PC-3 (cell line): Measurements from ENCODE around the gene CATSPERZ. TPM values are rescaled to one million over a fixed set of nuclear protein-coding genes. Genes with fewer than 3 reads are reported as not detected.

Experiments used
- ATAC-seq: fragments of 200-7000 bp; cut with Tn5 transposase; 2 replicates; pipeline ENCODE4 v1.9.1; 2020; ENCODE audit warnings: mild to moderate bottlenecking, moderate library complexity
- Bru-seq: library from RNA; stranded (reverse); fragments of 400-500 nt; gene quantifications from one replicate; lab custom pipeline; 2021; lab: Mats Ljungman, UMichigan
- BruChase-seq, 2 experiments: library from RNA; stranded (reverse); fragments of 400-500 nt; gene quantifications; one replicate each; lab custom pipeline; 2021; lab: Mats Ljungman, UMichigan
- BruUV-seq: library from RNA; stranded (reverse); fragments of 400-500 nt; replicated peaks from 2 replicates; lab custom pipeline; 2021; lab: Mats Ljungman, UMichigan
- CTCF ChIA-PET: fragments of 300-600 bp; sonication (Branson Sonifier 250); formaldehyde crosslinking; loops from one replicate; lab custom pipeline; 2022; ENCODE audit warnings: antibody characterized with exemption; lab: Charles Lee
- POLR2A ChIA-PET: fragments of 300-600 bp; sonication (Branson Sonifier 250); formaldehyde crosslinking; loops from one replicate; lab custom pipeline; 2022; ENCODE audit warnings: antibody characterized with exemption; ENCODE audit not compliant: unreplicated experiment; lab: Charles Lee
- DNase-seq: peaks from one replicate; pipeline ENCODE4 v3.0.0-alpha.2; 2015
- H2AFZ ChIP-seq: fragments of 300-600 bp; sonication (generic); 2 replicates; pipeline ENCODE4 v1.6.0; 2016; ENCODE audit warnings: antibody characterized with exemption, low read length
- H3F3A ChIP-seq: fragments of 300-600 bp; sonication (generic); one replicate; pipeline ENCODE4 v1.6.0; 2017; ENCODE audit warnings: antibody characterized with exemption, low read length, control low read depth, mild to moderate bottlenecking; ENCODE audit not compliant: unreplicated experiment
- H3K27ac ChIP-seq: fragments of 300-600 bp; sonication (generic); 2 replicates; pipeline ENCODE4 v1.5.1; 2016; ENCODE audit warnings: mild to moderate bottlenecking, low read length
- H3K27me3 ChIP-seq: fragments of 300-600 bp; sonication (generic); 2 replicates; pipeline ENCODE4 v1.6.1; 2016; ENCODE audit warnings: low read length, mixed read lengths
- H3K36me3 ChIP-seq: fragments of 300-600 bp; sonication (generic); 2 replicates; pipeline ENCODE4 v1.6.1; 2016; ENCODE audit warnings: low read depth, mixed run types, low read length, mixed read lengths
- H3K4me1 ChIP-seq: fragments of 300-600 bp; sonication (generic); 2 replicates; pipeline ENCODE4 v1.5.1; 2016; ENCODE audit warnings: low read length; ENCODE audit not compliant: insufficient read depth
- H3K4me2 ChIP-seq: fragments of 300-600 bp; sonication (generic); 2 replicates; pipeline ENCODE4 v1.6.0; 2016; ENCODE audit warnings: low read length
- H3K4me3 ChIP-seq: fragments of 300-600 bp; sonication (generic); 2 replicates; pipeline ENCODE4 v1.5.1; 2016; ENCODE audit warnings: mild to moderate bottlenecking, low read length, mixed read lengths
- H3K79me2 ChIP-seq: fragments of 300-600 bp; sonication (generic); 2 replicates; pipeline ENCODE4 v1.6.1; 2017; ENCODE audit warnings: low read length, mixed read lengths
- H3K9ac ChIP-seq: fragments of 300-600 bp; sonication (generic); 2 replicates; pipeline ENCODE4 v1.6.0; 2016; ENCODE audit warnings: mild to moderate bottlenecking, low read length
- H3K9me2 ChIP-seq: fragments of 300-600 bp; sonication (generic); replicated peaks from 2 replicates; pipeline ENCODE4 v1.6.1; 2016; ENCODE audit warnings: mixed run types, low read length, mixed read lengths
- H3K9me3 ChIP-seq: fragments of 300-600 bp; sonication (generic); 2 replicates; pipeline ENCODE4 v1.6.1; 2016; ENCODE audit warnings: low read length, mixed read lengths
- H4K20me1 ChIP-seq: fragments of 300-600 bp; sonication (generic); 2 replicates; pipeline ENCODE4 v1.6.1; 2016; ENCODE audit warnings: low read length, mixed read lengths
- EZH2 ChIP-seq: fragments of 300-600 bp; sonication (generic); IDR thresholded peaks from one replicate; pipeline ENCODE4 v1.6.1; 2017; ENCODE audit warnings: antibody characterized with exemption, mild to moderate bottlenecking, low read length; ENCODE audit not compliant: unreplicated experiment
- EZH2phosphoT487 ChIP-seq: fragments of 300-600 bp; sonication (generic); IDR thresholded peaks from 2 replicates; pipeline ENCODE4 v1.6.1; 2018; ENCODE audit warnings: mild to moderate bottlenecking, antibody characterized with exemption, low read length, borderline replicate concordance
- intact Hi-C: fragments of 100-400 bp; cut with micrococcal nuclease; formaldehyde crosslinking; loops from 2 replicates; pipeline ENCODE4 v1.9.0; 2023
- long read RNA-seq: library from polyadenylated mRNA; unstranded; transcript quantifications from one replicate; pipeline ENCODE4 v2.0.0, GENCODE V29; 2021; ENCODE audit not compliant: unreplicated experiment
- total RNA-seq: library from RNA; depleted of rRNA; stranded (reverse); fragments of >200 nt; gene quantifications from 2 replicates; pipeline ENCODE4 v1.2.3, GENCODE V29; 2014; rRNA removed
- TF ChIP-seq, protein P1 (sequence below): fragments of 300-600 bp; sonication (generic); conservative IDR thresholded peaks from 2 replicates; pipeline ENCODE4 v1.5.1; 2017; ENCODE audit warnings: antibody characterized with exemption, low read depth, mild to moderate bottlenecking, low read length

The CATSPERZ gene, protein sequence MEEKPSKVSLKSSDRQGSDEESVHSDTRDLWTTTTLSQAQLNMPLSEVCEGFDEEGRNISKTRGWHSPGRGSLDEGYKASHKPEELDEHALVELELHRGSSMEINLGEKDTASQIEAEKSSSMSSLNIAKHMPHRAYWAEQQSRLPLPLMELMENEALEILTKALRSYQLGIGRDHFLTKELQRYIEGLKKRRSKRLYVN
- total RNA-seq, result 9.2 and 11.2 TPM in 2 replicates
- Bru-seq, nascent RNA, result percentile 26 among the genes with signal in this experiment
- BruChase-seq, experiment 1, labeled RNA remaining after a 6-hour chase, result percentile 59 among the genes with signal in this experiment
- percentile 26 among the genes with signal in this experiment for BruChase-seq, experiment 2, labeled RNA remaining after a 2-hour chase
- long read RNA-seq, partial matches to known transcripts, result 0 of 2 reads
- long read RNA-seq, other reads (novel, unspliced or antisense), result 0 of 2 reads

DNA sequence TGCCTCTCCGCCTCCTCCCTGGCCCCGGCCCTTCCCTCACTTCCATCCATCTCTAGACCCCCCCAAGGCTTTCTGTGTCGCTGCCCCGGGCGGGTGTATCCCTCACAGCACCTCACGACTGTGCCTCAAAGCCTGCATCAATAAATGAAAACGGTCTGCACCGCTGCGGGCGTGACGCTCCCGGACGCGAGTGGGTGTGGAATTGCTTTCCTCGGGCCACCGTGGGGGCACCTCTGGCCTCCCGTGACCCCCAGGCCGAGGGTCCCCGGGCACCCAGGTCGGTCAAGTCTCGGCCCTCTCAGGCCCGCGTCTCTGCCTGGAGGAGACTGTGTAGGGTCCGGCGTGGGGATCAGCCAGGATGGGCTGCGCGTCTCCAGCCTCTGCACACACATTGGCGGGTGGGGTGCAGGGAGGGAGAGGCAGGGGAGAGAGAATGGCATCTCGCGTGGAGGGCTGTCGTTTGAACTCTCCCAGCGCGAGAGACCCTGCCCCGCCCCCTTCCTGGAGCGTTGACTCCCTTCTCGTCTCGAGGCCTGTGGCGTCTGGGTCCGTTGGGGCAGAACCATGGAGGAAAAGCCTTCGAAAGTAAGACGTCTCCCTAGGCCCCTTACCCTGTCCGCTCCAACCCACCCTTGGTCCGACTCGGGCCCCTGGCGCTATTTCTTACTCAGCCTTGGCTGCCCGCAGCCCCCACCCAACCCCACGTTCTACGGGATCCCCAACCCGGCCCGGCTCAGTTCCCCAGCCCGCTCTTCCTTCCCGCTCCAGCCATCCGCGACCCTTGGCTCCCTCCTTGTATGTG lies at the start of gene CATSPERZ:
Gene CATSPERZ, plus strand, starts transcription at position 512 of the 802 bp plus-strand sequence. Its CDS starts 53 bp downstream, at position 565.
- TF ChIP-seq, protein P1, sequence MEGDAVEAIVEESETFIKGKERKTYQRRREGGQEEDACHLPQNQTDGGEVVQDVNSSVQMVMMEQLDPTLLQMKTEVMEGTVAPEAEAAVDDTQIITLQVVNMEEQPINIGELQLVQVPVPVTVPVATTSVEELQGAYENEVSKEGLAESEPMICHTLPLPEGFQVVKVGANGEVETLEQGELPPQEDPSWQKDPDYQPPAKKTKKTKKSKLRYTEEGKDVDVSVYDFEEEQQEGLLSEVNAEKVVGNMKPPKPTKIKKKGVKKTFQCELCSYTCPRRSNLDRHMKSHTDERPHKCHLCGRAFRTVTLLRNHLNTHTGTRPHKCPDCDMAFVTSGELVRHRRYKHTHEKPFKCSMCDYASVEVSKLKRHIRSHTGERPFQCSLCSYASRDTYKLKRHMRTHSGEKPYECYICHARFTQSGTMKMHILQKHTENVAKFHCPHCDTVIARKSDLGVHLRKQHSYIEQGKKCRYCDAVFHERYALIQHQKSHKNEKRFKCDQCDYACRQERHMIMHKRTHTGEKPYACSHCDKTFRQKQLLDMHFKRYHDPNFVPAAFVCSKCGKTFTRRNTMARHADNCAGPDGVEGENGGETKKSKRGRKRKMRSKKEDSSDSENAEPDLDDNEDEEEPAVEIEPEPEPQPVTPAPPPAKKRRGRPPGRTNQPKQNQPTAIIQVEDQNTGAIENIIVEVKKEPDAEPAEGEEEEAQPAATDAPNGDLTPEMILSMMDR, result no peak
- TF ChIP-seq EZH2phosphoT487, result no peak
- TF ChIP-seq EZH2, result no peak
- H4K20me1 ChIP-seq, result no peaks in the 10 kb centered on the region
- peak within 1 kb of the TSS; percentile 64 for H3K4me3 ChIP-seq
- no peaks in the 10 kb centered on the region for H3K9me3 ChIP-seq
- H3K27me3 ChIP-seq, result peaks cover 18% of the 10 kb centered on the region
- peak within 1 kb of the TSS; percentile 90 for H3K4me2 ChIP-seq
- no peaks in the 10 kb centered on the region for H3K9me2 ChIP-seq
- peak within 1 kb of the TSS; percentile 5; the same call in 1 of the 2 replicates for H3K9ac ChIP-seq
- intact Hi-C loops, result loop anchor here (2.0 kb wide), 3 partner anchors 15 to 53 kb away; partner anchors contain the start of genes BAD, GPR137 and PPP1R14B
- H2AFZ ChIP-seq, result peak within 1 kb of the TSS; percentile 82
- CTCF ChIA-PET, result interaction anchor here (0.5 to 2.2 kb wide), 13 partner anchors 11 to 285 kb away, joined by 3 to 13 read pairs (median 4); partner anchors contain the start of genes FKBP2, PRDX5, STIP1 and TRMT112
- no TSS peak for BruUV-seq
- H3K36me3 ChIP-seq, result no peaks in the 10 kb centered on the region
- ATAC-seq (no peak), DNase-seq (no peak)
- no peaks in the 10 kb centered on the region for H3K79me2 ChIP-seq
- H3K4me1 ChIP-seq, result peaks cover 34% of the 10 kb centered on the region
- POLR2A ChIA-PET, result interaction anchor here (1.1 kb wide), 1 partner anchor 59 kb away, joined by 3 read pairs; no protein-coding TSS in a partner anchor
- no peak within 1 kb of the TSS for H3K27ac ChIP-seq
- H3F3A ChIP-seq, result no peaks in the 10 kb centered on the region

DNA sequence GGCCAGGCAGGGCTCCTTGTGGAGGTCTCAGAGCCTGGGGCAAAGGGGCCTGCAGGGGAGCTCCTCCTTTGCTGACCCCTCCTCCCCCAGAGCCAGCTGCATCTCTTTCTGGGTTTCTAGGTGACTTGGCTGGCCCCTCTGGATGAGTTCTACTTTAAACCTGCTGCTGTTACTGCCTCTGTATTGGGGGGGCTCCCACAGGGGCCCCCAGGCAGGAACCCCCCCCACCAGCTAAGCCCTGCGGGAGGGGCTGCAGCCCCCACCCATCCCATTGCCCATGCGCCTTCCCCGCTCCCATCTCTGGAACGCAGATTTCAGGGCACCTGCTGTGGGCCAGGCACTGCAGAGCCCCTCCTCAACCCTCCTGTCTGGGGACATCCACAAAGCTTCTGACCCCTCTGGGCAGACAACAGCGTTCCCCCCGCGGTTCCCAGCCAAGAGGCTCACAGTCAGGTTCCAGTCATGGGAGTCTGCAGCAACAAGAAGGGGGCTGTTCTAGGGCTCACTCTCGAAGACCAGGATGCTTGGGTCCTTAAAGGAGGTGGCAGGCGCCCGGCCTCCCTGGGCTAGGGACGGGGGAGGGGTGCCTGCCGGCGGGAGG lies 49.6 kb upstream of the CATSPERZ start:
- peak overlapping the region; percentile 98 for H3K4me2 ChIP-seq
- POLR2A ChIA-PET, result interaction anchor here (0.5 kb wide), 1 partner anchor 10 kb away, joined by 3 read pairs; no protein-coding TSS in a partner anchor

More for the DNA sequence above, 49.6 kb upstream of the CATSPERZ start:
- Histone ChIP-seq H3K36me3 (peaks cover 10% of the 10 kb centered on the region), H3K27me3 (no peaks in the 10 kb centered on the region), H3K9ac (peak overlapping the region; percentile 38; the same call in 1 of the 2 replicates), H3K27ac (no peak overlapping the region), H3K4me3 (peak overlapping the region; percentile 71), H3K9me3 (no peaks in the 10 kb centered on the region), H3K4me1 (peaks cover 29% of the 10 kb centered on the region), H2AFZ (peak overlapping the region; percentile 93), H4K20me1 (peaks cover under 1% of the 10 kb centered on the region; the same call in 1 of the 2 replicates), H3K9me2 (no peaks in the 10 kb centered on the region), H3F3A (no peaks in the 10 kb centered on the region), H3K79me2 (peaks cover 33% of the 10 kb centered on the region)
- TF ChIP-seq EZH2phosphoT487 (no peak), EZH2 (no peak)
- TF ChIP-seq, protein P1, result no peak
- DNase-seq (no peak), ATAC-seq (peak; percentile 2)
- no TSS peak for BruUV-seq
- intact Hi-C loops, result loop anchor here (1.0 kb wide), 1 partner anchor 46 kb away; no protein-coding TSS in a partner anchor
- CTCF ChIA-PET, result no interaction called here
